HepG2 (cell line): ENCODE measurements around the gene TBCD. TPM values are rescaled to one million over a fixed set of nuclear protein-coding genes. Genes with fewer than 3 reads are reported as not detected.

Experiments
- ATRX ChIP-seq: sonication (generic); formaldehyde crosslinking; IDR thresholded peaks from 2 replicates; pipeline ENCODE4 v1.4.0; 2020; ENCODE audit warnings: missing genetic modification reagents, borderline replicate concordance
- IKZF4 ChIP-seq: sonication (generic); formaldehyde crosslinking; IDR thresholded peaks from 2 replicates; pipeline ENCODE4 v1.5.1; 2020; ENCODE audit warnings: borderline replicate concordance, mild to moderate bottlenecking, low read depth, missing genetic modification reagents; ENCODE audit errors: not compliant biosample characterization
- NCOA5 ChIP-seq: sonication (generic); formaldehyde crosslinking; IDR thresholded peaks from 2 replicates; pipeline ENCODE4 v1.4.0; 2020; ENCODE audit warnings: missing genetic modification reagents
- SIX4 ChIP-seq: sonication (generic); formaldehyde crosslinking; IDR thresholded peaks from 2 replicates; pipeline ENCODE4 v1.4.0; 2020; ENCODE audit warnings: missing genetic modification reagents
- THAP11 ChIP-seq: IDR thresholded peaks from 2 replicates; pipeline ENCODE4 v1.6.1; 2016; ENCODE audit warnings: missing biosample characterization, missing genetic modification reagents
- ZNF235 ChIP-seq: sonication (generic); formaldehyde crosslinking; IDR thresholded peaks from 2 replicates; pipeline ENCODE4 v1.8.1; 2023; ENCODE audit warnings: mild to moderate bottlenecking, missing genetic modification reagents, borderline replicate concordance
- ZNF431 ChIP-seq: sonication (generic); formaldehyde crosslinking; IDR thresholded peaks from 2 replicates; pipeline ENCODE4 v1.9.0; 2022; ENCODE audit warnings: missing genetic modification reagents, low read depth, mild to moderate bottlenecking, borderline replicate concordance
- ZNF557 ChIP-seq: sonication (generic); formaldehyde crosslinking; IDR thresholded peaks from 2 replicates; pipeline ENCODE4 v1.4.0; 2020; ENCODE audit warnings: missing genetic modification reagents
- ZNF597 ChIP-seq: sonication (generic); formaldehyde crosslinking; IDR thresholded peaks from 2 replicates; pipeline ENCODE4 v1.5.0; 2020; ENCODE audit warnings: missing genetic modification reagents
- ZNF609 ChIP-seq: sonication (generic); formaldehyde crosslinking; IDR thresholded peaks from 2 replicates; pipeline ENCODE4 v1.4.0; 2020; ENCODE audit warnings: mild to moderate bottlenecking, missing genetic modification reagents, borderline replicate concordance
- polyA plus RNA-seq, 8 experiments: library from polyadenylated mRNA; depleted of rRNA in 3 of 8; stranded (reverse) in 7 of 8; unstranded in 1 of 8; fragments of >200 nt; fragmentation: Illumina TruSeq in 4 of 8; extraction: Trizol in 4 of 8; gene quantifications; 2 replicates each; pipeline versions ENCODE4 v1.2.1 to v1.2.3, GENCODE V29; 2011 to 2016; ENCODE audit warnings: low read depth in 4 of 8, missing spikeins in 1 of 8, mixed read lengths in 1 of 8; ENCODE audit not compliant: insufficient read depth in 1 of 8
- total RNA-seq, 5 experiments: library from RNA; depleted of rRNA; stranded (reverse); fragments of >200 nt; fragmentation: Illumina TruSeq; extraction: Trizol; gene quantifications; 2 replicates each; pipeline ENCODE4 v1.2.3, GENCODE V29; 2016; ENCODE audit warnings: low read depth in 1 of 5
- TF ChIP-seq, protein P1 (sequence below), 2 experiments: IDR thresholded peaks; 2 replicates each; pipeline ENCODE4 v1.6.1; 2011 to 2012; ENCODE audit warnings: low read length in 2 of 2, borderline replicate concordance in 1 of 2, low read depth in 1 of 2, mild to moderate bottlenecking in 1 of 2, moderate library complexity in 1 of 2
- TF ChIP-seq, protein P2 (sequence below): sonication (generic); formaldehyde crosslinking; IDR thresholded peaks from 2 replicates; pipeline ENCODE4; 2020; ENCODE audit warnings: missing genetic modification reagents, mild to moderate bottlenecking, borderline replicate concordance
- TF ChIP-seq, protein P3 (sequence below): sonication (generic); formaldehyde crosslinking; IDR thresholded peaks from 2 replicates; pipeline ENCODE4 v1.4.0; 2020; ENCODE audit warnings: mild to moderate bottlenecking, missing genetic modification reagents

The TBCD gene
- total and polyA plus RNA-seq, 2 of the 13 experiments (the other 11 are each of a cell fraction or from before 2014, with no cell fraction given): 33.9 to 54.8 TPM

GRCh38 chr17:82881900-82882714 lies 130.2 kb downstream of the TBCD start (continued):
- TF ChIP-seq, protein P1, sequence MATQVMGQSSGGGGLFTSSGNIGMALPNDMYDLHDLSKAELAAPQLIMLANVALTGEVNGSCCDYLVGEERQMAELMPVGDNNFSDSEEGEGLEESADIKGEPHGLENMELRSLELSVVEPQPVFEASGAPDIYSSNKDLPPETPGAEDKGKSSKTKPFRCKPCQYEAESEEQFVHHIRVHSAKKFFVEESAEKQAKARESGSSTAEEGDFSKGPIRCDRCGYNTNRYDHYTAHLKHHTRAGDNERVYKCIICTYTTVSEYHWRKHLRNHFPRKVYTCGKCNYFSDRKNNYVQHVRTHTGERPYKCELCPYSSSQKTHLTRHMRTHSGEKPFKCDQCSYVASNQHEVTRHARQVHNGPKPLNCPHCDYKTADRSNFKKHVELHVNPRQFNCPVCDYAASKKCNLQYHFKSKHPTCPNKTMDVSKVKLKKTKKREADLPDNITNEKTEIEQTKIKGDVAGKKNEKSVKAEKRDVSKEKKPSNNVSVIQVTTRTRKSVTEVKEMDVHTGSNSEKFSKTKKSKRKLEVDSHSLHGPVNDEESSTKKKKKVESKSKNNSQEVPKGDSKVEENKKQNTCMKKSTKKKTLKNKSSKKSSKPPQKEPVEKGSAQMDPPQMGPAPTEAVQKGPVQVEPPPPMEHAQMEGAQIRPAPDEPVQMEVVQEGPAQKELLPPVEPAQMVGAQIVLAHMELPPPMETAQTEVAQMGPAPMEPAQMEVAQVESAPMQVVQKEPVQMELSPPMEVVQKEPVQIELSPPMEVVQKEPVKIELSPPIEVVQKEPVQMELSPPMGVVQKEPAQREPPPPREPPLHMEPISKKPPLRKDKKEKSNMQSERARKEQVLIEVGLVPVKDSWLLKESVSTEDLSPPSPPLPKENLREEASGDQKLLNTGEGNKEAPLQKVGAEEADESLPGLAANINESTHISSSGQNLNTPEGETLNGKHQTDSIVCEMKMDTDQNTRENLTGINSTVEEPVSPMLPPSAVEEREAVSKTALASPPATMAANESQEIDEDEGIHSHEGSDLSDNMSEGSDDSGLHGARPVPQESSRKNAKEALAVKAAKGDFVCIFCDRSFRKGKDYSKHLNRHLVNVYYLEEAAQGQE (IDR thresholded peaks at IDR 0.05; ENCODE audit: borderline replicate concordance in 1 of 2, low read depth in 1 of 2, low read length in 2 of 2): no peak
- TF ChIP-seq IKZF4 (no peak), THAP11 (CRISPR knock-in tag) (0 out of 2 replicates have a peak, but pooled peaks have one; percentile 31), NCOA5 (CRISPR knock-in tag) (no peak), ZNF557 (no peak), ZNF431 (CRISPR knock-in tag) (no peak), ZNF609 (CRISPR knock-in tag) (no peak), ATRX (CRISPR knock-in tag) (no peak), ZNF235 (CRISPR knock-in tag) (no peak), SIX4 (CRISPR knock-in tag) (no peak), ZNF597 (CRISPR knock-in tag) (no peak)
- TF ChIP-seq, protein P2, sequence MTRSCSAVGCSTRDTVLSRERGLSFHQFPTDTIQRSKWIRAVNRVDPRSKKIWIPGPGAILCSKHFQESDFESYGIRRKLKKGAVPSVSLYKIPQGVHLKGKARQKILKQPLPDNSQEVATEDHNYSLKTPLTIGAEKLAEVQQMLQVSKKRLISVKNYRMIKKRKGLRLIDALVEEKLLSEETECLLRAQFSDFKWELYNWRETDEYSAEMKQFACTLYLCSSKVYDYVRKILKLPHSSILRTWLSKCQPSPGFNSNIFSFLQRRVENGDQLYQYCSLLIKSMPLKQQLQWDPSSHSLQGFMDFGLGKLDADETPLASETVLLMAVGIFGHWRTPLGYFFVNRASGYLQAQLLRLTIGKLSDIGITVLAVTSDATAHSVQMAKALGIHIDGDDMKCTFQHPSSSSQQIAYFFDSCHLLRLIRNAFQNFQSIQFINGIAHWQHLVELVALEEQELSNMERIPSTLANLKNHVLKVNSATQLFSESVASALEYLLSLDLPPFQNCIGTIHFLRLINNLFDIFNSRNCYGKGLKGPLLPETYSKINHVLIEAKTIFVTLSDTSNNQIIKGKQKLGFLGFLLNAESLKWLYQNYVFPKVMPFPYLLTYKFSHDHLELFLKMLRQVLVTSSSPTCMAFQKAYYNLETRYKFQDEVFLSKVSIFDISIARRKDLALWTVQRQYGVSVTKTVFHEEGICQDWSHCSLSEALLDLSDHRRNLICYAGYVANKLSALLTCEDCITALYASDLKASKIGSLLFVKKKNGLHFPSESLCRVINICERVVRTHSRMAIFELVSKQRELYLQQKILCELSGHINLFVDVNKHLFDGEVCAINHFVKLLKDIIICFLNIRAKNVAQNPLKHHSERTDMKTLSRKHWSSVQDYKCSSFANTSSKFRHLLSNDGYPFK: no peak
- TF ChIP-seq, protein P3, sequence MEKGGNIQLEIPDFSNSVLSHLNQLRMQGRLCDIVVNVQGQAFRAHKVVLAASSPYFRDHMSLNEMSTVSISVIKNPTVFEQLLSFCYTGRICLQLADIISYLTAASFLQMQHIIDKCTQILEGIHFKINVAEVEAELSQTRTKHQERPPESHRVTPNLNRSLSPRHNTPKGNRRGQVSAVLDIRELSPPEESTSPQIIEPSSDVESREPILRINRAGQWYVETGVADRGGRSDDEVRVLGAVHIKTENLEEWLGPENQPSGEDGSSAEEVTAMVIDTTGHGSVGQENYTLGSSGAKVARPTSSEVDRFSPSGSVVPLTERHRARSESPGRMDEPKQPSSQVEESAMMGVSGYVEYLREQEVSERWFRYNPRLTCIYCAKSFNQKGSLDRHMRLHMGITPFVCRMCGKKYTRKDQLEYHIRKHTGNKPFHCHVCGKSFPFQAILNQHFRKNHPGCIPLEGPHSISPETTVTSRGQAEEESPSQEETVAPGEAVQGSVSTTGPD (CRISPR knock-in tag): no peak
